KOPT-K1 (cell line): Measurements from ENCODE around the gene GFPT1.
"Not testable (repeated sequence)": the region's sequence is repeated elsewhere in the genome, so short reads cannot be mapped to it uniquely, and the experiment has no call there.

Source experiments
- H3K27ac ChIP-seq: fragments of 200-600 bp; sonication (generic); 2 replicates; pipeline ENCODE4 v1.5.1; 2016; ENCODE audit warnings: antibody characterized with exemption, mild to moderate bottlenecking, low read depth, low read length; ENCODE audit not compliant: poor library complexity, severe bottlenecking
- H3K36me3 ChIP-seq: fragments of 200-600 bp; sonication (generic); 2 replicates; pipeline ENCODE4 v1.5.1; 2017; ENCODE audit warnings: antibody characterized with exemption, mild to moderate bottlenecking, low read length, moderate library complexity; ENCODE audit not compliant: insufficient read depth
- H3K9me3 ChIP-seq: fragments of 200-600 bp; sonication (generic); 2 replicates; pipeline ENCODE4 v1.5.1; 2017; ENCODE audit warnings: antibody characterized with exemption, low read length, mild to moderate bottlenecking; ENCODE audit not compliant: insufficient read depth, poor library complexity, severe bottlenecking

Gene GFPT1

DNA sequence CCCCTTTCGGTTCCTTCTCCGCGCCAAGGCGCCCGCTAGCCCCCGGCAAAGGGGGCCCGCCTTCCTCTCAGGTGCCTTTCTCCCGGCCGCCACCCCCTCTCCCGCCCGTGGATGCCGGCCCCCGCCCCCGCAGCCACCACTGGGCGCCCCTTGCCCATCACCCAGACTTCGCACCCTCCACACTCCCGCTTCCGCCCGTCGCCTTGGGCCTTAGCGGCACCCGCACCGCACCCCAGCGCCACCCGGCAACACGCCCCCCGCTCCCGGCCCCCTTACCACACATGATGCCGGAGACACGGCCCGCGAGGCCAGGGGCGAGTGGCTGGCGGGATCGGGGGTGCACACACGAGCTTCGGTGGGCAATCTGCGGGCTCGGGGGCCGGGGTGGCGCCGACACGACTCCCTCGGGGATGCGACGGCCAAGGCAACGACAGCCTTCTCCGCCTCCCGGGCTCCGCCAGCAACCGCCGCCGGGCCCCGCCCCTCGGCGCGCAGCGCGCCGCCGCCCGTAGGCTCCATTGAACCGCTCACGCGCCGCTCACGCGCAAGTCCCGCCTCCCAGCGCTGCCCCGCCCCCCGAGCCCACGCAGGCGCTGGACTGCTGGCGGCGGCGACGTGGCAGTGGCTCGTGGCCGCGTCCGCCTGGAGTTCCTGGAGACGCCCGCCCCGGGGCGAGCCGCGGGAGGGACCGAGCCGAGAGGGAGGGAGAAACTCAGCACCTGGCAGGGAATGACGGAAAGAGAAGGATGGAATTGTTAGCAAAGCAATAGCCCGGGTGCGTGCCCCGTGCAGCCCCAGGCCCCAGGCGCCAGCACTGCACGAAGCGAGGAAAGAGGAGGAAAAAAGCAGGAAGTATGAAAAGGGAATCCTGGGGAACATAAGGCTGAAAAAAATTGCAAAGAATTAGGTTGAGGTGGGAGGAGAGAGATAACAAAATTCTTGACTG, at the start of gene GFPT1:
GFPT1 (minus strand) TSS at position 439 of the 946 bp plus-strand sequence; CDS start at position 283, 156 bp downstream.
- Histone ChIP-seq H3K27ac (peak within 1 kb of the TSS; percentile 65), H3K36me3 (peaks cover 10% of the 10 kb centered on the region), H3K9me3 (no peaks in the 10 kb centered on the region)

- Histone ChIP-seq H3K36me3 (no peaks in the 10 kb centered on the region), H3K9me3 (no peaks in the 10 kb centered on the region), H3K27ac (peak overlapping the region; percentile 75)
Observed at GRCh38 chr2:69436596-69436937, 49.5 kb upstream of the GFPT1 start.

GRCh38 chr2:69434753-69435152, 47.7 kb upstream of the GFPT1 start:
- no peak overlapping the region for H3K27ac ChIP-seq
- H3K9me3 ChIP-seq, result no peaks in the 10 kb centered on the region
- peaks cover 17% of the 10 kb centered on the region for H3K36me3 ChIP-seq

DNA sequence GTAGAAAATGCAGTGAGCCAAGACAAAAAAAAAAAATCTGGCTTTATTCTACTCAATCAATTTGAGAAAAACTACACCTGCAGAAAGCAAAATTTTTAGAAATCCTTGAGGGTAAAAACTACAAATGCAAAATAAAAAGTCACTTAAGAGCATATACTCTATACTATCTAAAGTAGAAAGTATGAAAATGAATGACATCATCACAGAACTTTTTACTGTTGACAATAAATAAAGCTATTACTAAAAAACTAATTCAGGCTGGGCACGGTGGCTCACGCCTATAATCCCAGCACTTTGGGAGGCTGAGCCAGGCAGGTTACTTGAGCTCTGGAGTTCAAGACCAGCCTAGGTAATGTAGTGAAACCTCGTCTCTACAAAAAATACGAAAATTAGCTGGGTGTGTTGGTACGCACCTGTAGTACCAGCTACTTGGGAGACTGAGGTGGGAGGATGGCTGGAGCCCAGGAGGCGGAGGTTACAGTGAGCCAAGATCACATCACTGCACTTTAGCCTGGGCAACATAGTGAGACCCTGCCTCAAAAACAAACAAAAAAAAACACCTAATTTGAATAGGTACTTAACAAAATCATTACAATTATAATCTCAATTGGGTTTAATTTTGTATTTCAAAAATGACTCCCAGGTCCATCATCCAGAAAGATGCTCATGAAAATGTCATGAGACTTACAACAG, 42.6 kb upstream of the GFPT1 start:
- H3K36me3 ChIP-seq, result peaks cover 48% of the 10 kb centered on the region
- H3K9me3 ChIP-seq, result no peaks in the 10 kb centered on the region
- no peak overlapping the region for H3K27ac ChIP-seq

GRCh38 chr2:69428981-69429380, 42.0 kb upstream of the GFPT1 start:
- Histone ChIP-seq H3K9me3 (no peaks in the 10 kb centered on the region), H3K36me3 (peaks cover 48% of the 10 kb centered on the region), H3K27ac (no peak overlapping the region)

- no peak overlapping the region for H3K27ac ChIP-seq
- no peaks in the 10 kb centered on the region for H3K9me3 ChIP-seq
- H3K36me3 ChIP-seq, result peaks cover 42% of the 10 kb centered on the region
Observed at GRCh38 chr2:69424419-69424818, 37.4 kb upstream of the GFPT1 start.

DNA sequence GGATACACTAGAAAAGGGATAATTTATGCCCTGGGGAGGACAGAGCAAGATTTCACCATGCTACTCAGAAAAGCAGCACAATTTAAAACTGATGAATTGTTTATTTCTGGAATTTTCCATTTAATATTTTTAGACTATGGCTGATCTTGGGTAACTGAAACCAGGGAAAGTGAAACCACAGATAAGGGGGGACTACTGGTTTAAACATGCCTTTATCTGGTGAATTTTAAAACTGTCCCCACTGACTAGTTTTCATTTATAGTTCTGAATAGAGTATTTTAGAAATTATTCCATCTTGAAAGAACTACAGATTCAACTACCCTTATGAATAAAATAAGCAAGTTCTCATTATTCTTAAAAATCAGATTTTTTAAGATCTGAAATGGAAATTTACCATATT, 35.2 kb upstream of the GFPT1 start:
- Histone ChIP-seq H3K36me3 (peaks cover 42% of the 10 kb centered on the region), H3K27ac (no peak overlapping the region), H3K9me3 (no peaks in the 10 kb centered on the region)

GRCh38 chr2:69419111-69419510, 32.1 kb upstream of the GFPT1 start:
- not testable (repeated sequence) for H3K9me3 ChIP-seq, H3K27ac ChIP-seq
- H3K36me3 ChIP-seq, result peaks cover 54% of the 10 kb centered on the region

GRCh38 chr2:69416147-69416546, 29.1 kb upstream of the GFPT1 start:
- Histone ChIP-seq H3K27ac (no peak overlapping the region), H3K9me3 (no peaks in the 10 kb centered on the region), H3K36me3 (peaks cover 41% of the 10 kb centered on the region)

GRCh38 chr2:69411120-69411519, 24.1 kb upstream of the GFPT1 start:
- Histone ChIP-seq H3K36me3 (peaks cover 36% of the 10 kb centered on the region), H3K9me3 (no peaks in the 10 kb centered on the region), H3K27ac (no peak overlapping the region)

GRCh38 chr2:69405306-69405705, 18.3 kb upstream of the GFPT1 start:
- H3K36me3 ChIP-seq, result peaks cover 46% of the 10 kb centered on the region
- H3K27ac ChIP-seq, result no peak overlapping the region

GRCh38 chr2:69400121-69400520, 13.1 kb upstream of the GFPT1 start:
- peaks cover 52% of the 10 kb centered on the region for H3K36me3 ChIP-seq
- H3K27ac ChIP-seq, result no peak overlapping the region
- H3K9me3 ChIP-seq, result peaks cover 16% of the 10 kb centered on the region

More at GRCh38 chr2:69405306-69405705, 18.3 kb upstream of the GFPT1 start:
- H3K9me3 ChIP-seq, result peaks cover 16% of the 10 kb centered on the region

GRCh38 chr2:69397234-69397633, 10.2 kb upstream of the GFPT1 start:
- Histone ChIP-seq H3K27ac (no peak overlapping the region), H3K36me3 (peaks cover 35% of the 10 kb centered on the region), H3K9me3 (no peaks in the 10 kb centered on the region)

DNA sequence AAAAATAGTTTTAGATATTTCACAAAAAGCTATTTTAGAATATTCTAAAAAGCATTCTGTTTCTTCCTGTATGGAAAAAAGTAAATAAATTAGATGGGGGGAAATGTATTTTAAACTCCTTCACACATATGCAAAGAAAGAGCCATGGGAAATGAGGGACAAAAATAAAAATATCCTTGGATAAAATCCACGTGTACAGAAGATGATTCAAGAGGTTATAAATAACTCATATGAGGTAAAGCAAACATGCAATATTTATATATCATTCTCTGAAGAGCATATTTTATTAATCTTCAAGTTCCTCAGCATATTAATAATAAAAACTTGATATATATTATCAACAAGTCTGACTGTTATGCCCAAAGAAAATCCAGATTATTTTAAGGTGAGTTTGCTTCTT, 8.8 kb upstream of the GFPT1 start:
- Histone ChIP-seq H3K36me3 (peaks cover 35% of the 10 kb centered on the region), H3K27ac (no peak overlapping the region), H3K9me3 (no peaks in the 10 kb centered on the region)

DNA sequence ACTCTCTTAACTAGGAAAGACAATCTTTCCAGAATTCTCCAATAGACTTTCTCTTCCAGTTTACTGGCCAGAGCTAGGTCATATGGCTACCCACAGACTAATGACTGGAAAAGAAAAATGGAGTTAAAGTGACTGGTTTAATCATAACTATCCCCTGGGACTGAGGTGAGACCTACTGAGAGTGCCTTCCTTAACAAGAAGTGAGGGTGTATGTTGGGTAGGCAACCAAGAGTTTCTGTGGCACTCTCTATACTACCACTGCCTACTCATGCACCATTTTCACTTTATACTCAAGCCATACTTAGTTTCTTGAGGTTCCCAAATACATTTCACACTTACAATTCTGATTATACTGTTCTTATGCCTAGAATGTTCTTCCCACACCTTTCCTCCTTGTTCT, 6.9 kb upstream of the GFPT1 start:
- H3K36me3 ChIP-seq, result peaks cover 25% of the 10 kb centered on the region
- no peak overlapping the region for H3K27ac ChIP-seq
- no peaks in the 10 kb centered on the region for H3K9me3 ChIP-seq
